ENCODE results near the gene AP2B1. TPM values are rescaled to one million over a fixed set of nuclear protein-coding genes. Genes with fewer than 3 reads are reported as not detected.
A peak's percentile ranks its signal among the peaks of the same experiment; 100 is the strongest.

AP2B1 gene
- total and polyA plus RNA-seq, 9 of the 15 experiments (the other 6 are each of a cell fraction or from before 2014, with no cell fraction given) = 60.1 to 287 (median 105) TPM

- TF ChIP-seq ZNF695 (CRISPR knock-in tag; IDR thresholded peaks at IDR 0.05) (no peak), ZBTB33 (CRISPR knock-in tag; IDR thresholded peaks at IDR 0.05) (no peak), ARID4B (CRISPR knock-in tag; IDR thresholded peaks at IDR 0.05) (peak; percentile 77), PML (IDR thresholded peaks at IDR 0.05; ENCODE audit: low read length) (peak; percentile 83), CBFA2T3 (IDR thresholded peaks at IDR 0.05) (no peak), ZFP91 (CRISPR knock-in tag; IDR thresholded peaks at IDR 0.05) (no peak), ZNF280A (IDR thresholded peaks at IDR 0.05; ENCODE audit: low read depth, partially characterized antibody) (no peak), RBM15 (IDR thresholded peaks at IDR 0.05; ENCODE audit: insufficient read depth, low read length) (no peak), XRCC4 (IDR thresholded peaks at IDR 0.05; ENCODE audit: extremely low read depth, insufficient read depth, insufficient read length) (no peak), CHCHD3 (CRISPR knock-in tag; IDR thresholded peaks at IDR 0.05) (no peak), ZNF57 (CRISPR knock-in tag; IDR thresholded peaks at IDR 0.05) (no peak), MTA2 (IDR thresholded peaks at IDR 0.05; ENCODE audit: low read depth) (peak; percentile 31), HOXB6 (CRISPR knock-in tag; IDR thresholded peaks at IDR 0.05; ENCODE audit: borderline replicate concordance) (no peak), USF1 (CRISPR knock-in tag; IDR thresholded peaks at IDR 0.05) (no peak)
Measured at GRCh38 chr17:35578197-35578928, 8.8 kb upstream of the AP2B1 start, which contains the start of gene PEX12 (continued).

All from K562 (cell line).